HG03045 (cell line): Measurements from ENCODE around the gene HOXA6.

Experiments used
- ATAC-seq: cut with Tn5 transposase; IDR thresholded peaks from one replicate; pipeline ENCODE4 v1.9.1; 2021; ENCODE audit warnings: mild to moderate bottlenecking, moderate library complexity; ENCODE audit not compliant: unreplicated experiment

Gene HOXA6

DNA sequence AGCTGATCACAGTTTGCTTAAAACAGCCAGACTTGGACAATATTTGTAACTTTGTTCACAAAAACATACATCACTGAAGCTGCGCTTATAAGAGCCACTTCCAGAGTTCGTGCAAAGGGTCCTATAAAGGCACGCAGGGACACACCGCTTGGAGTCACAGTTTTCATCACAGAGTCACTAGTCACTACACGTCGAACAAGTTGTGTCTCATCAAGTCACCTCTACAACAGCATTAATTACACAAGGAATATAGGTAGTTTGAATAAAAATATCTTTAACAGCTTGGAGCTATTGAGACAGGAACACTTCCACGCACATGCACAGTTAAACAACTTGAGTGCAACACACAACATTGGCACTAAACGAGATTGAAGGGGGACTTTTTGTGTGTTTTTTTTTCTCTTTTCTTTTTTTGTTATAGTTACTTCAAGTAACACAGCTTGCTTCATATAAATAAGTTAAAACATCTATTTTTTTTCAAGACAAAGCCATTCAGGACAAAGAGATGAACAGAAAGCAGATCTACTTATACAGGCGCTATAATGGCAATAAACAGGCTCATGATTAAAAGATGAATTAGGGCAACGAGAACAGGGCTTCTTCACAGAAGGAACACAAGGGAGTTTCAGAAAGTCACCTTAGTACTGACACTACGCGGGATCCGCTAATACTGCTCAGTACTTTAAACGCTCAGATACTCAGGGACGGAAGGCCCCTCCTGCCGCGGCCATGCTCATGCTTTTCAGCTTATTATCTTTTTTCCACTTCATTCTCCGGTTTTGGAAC is 6.2 kb downstream of the HOXA6 start:
- no peak for ATAC-seq

DNA sequence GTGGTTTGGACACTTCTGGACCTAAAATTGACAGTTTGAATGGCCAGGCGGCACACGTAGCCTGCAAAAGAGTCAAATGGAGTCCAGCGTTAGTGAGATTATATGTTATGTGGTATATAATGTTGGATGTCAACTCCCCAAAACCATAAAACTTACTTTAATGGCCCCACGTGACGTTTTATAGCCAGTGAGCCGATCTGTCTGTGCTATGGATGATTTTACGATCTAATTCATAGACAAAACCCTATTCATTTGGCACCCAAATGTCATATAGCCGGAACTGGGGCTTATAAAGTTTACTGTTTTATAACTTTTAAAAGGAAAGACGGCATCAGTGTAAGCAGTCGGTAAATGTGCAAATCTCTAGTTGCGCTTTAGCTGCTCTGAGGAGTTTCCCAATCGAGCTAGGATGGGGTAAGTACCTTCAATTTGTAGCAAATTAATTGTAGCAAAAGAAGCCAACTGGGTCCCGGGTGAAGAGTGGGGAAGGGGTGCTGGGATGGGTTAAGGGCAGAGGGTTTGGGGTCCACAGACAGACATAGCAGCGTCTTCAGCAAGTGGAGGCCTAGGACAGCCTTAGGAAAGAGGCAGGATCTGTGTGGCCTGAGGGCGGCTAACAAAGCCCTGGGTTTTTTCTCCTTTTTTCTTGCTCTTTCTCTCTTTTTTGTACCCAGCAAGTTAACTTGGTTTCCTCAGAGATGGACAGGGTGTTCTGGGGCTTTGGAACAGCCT is 7.3 kb downstream of the HOXA6 start:
- ATAC-seq = no peak

- no peak for ATAC-seq
Observed at GRCh38 chr7:27139334-27140125, 8.0 kb downstream of the HOXA6 start.

- no peak for ATAC-seq
Observed at GRCh38 chr7:27138985-27139333, 8.6 kb downstream of the HOXA6 start.

DNA sequence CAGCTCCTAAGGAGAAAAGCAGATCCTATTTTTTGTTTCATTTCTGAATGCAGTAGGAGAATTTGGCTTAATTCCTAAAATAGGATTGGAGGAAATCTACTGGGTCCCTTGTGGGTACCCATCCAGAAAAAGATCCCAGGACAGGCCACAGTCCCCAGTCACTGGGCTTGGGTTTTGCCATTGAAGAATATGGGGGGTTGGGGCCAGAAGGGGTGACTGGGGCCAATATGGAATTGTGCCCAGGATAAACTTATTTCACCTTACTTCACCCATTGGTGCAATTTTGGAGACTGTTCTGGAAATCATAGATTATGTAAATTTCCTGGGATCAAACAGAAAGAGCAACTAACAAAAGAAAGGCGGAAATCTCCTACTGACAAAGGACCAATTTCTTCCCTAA is 9.1 kb downstream of the HOXA6 start:
- no peak for ATAC-seq

GRCh38 chr7:27137640-27138315 is 9.8 kb downstream of the HOXA6 start:
- ATAC-seq = no peak

DNA sequence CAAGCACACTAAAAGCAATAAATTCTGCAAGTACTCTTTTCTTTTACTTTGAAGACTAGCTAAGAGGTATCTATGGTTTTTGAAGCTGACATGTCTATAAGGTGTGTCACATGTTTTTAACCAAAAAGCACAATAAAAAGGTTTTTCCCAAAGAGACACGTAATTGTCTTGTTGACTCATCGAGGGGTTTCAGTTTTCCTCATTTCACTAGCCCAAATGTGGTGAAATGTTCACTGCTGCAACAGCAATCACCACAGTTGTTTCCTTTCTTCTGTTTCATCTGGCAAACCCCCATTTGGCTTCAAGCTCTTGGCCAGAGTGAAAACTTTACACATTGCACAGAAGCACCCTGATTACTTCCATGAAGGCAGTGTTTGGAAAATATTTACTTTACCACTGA is 13.2 kb downstream of the HOXA6 start:
- ATAC-seq = no peak

- no peak for ATAC-seq
Observed at GRCh38 chr7:27133409-27134231, 14.0 kb downstream of the HOXA6 start.

DNA sequence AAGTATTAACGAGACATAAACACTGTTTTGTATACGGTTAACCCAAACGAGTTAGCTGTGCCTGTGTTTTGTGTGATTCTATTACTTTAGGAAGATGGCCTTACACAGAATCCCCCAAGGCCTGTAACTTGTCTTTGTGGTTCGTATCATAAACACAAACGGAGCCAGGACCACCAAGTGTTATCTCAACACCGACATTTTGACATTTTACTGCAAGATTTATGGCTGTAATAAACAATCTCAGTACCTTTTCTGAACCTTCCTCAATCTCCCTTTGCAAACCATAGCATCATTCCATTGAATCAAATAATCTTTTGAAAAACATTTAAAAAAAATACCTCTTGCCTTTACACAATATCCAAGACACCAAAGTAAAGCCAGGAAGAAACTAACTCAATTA is 14.6 kb downstream of the HOXA6 start:
- no peak for ATAC-seq

DNA sequence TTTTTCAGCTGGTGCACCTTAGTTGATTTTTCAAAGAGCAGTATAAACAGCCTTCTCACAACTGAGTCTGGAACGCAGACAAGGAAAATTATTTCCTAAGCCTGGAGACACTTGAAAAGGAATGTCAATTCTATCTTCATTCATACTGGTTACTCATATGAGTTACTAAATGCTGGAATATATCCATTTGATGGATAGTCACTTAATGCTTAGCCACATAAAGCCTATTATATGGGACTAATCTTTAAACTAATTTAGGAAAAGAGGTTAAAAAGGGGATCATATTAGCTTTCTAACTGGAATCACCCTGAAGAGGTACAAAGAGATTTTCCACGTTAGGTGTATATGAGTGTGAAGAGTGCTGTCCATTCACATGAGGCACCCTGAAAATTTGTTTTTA is 15.4 kb downstream of the HOXA6 start:
- ATAC-seq = no peak

DNA sequence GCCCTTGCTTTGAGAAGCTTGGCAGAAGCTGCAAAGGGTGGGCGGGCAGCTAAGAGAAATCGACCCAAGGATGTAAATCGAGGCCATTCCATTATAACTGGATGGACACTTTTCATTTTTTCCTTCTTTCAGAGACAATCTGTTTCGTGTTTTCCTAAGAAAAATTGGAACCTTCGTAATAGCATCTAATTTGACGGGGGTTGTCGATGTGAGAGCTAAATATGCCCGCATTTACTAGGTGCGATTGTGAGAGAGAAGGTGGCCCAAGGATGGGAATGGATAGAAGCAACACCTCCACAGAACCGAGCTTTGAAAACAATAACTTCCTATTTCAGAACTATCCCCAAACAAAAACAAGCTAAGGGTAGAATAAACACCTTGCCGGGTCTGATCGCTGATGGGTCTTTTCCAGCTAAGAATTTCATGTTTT is 16.2 kb downstream of the HOXA6 start:
- ATAC-seq = no peak

DNA sequence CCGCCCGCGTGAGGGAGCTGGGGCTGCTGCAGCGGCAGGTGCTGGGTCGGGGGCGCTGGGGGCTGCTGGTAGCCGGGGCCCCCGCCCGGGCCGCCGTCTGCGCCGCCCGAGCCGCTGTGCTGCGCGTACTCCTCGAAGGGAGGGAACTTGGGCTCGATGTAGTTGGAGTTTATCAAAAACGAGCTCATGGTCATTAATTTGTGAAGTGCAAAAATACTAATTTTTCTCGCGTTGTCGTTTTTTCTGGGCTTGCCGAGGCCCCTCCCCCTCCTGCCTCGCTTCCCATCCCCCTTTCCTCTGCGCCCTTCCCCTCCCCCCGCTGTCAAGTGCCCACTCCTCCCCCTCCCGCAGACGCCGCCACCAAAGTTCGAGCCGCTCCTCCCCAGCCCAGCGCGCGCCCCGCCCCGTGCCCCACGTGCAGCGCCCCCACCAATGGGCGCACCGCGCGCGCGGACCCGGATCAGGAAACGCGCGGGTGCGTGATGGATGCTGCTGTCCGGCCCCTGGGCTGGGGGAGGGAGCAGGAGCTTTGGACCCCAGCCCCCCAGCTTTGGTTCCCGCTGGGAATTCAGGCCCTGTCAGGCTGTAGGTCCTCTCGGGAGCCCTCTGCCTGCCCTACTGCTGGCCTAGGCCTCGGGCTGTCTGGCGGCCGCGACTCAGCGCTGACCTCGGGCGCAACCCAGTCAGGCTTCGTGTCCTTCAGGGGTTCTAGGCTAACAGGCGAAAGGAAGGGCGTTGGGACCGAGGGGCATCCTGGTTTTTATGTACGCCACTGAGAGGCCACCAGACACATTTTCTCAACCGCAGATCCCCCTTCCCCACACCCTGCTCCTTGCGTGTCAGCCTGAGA is 16.8 kb downstream of the HOXA6 start, which contains the start of gene HOXA4:
TSS of gene HOXA4 (minus strand) at position 218 of the 850 bp plus-strand sequence. CDS start at position 194, 24 bp downstream.
- no peak for ATAC-seq

DNA sequence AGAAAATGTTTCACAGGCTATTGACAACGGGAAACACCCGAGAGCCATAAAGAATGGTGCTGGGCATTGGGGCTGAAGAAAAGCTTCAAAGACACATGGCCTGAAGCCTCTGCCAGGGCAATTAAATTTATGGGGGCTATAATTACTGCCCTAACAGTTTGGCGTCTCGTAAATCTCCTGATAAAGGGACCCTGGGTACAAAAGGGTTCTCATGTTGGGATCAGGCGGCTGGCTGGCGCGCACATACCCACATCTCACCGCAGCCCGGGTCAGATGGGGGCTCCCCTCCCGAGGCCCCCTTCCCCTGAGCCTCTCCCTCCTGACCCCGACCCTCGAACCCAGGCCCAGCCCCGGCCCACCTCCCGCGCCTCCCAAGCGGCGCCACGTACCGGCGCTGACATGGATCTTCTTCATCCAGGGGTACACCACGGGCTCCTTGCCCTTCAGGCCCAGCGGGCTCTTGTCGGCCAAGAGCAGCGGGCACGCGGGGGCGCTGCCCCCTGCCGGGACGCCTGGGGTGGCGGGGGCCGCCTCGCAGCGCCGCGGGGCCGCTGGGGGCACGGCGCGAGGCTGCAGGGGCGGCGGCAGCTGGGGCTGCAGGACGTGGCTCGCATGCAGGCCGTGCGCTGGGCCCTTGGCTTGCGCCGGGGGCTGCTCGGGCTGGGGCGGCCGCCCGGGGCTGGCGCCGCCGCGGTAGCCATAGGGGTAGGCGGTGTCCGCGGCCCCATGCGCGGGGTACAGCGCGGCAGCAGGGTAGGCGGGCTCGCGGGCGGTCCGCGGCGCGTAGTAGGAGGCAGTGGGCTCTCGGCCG is 17.6 kb downstream of the HOXA6 start:
- no peak for ATAC-seq

DNA sequence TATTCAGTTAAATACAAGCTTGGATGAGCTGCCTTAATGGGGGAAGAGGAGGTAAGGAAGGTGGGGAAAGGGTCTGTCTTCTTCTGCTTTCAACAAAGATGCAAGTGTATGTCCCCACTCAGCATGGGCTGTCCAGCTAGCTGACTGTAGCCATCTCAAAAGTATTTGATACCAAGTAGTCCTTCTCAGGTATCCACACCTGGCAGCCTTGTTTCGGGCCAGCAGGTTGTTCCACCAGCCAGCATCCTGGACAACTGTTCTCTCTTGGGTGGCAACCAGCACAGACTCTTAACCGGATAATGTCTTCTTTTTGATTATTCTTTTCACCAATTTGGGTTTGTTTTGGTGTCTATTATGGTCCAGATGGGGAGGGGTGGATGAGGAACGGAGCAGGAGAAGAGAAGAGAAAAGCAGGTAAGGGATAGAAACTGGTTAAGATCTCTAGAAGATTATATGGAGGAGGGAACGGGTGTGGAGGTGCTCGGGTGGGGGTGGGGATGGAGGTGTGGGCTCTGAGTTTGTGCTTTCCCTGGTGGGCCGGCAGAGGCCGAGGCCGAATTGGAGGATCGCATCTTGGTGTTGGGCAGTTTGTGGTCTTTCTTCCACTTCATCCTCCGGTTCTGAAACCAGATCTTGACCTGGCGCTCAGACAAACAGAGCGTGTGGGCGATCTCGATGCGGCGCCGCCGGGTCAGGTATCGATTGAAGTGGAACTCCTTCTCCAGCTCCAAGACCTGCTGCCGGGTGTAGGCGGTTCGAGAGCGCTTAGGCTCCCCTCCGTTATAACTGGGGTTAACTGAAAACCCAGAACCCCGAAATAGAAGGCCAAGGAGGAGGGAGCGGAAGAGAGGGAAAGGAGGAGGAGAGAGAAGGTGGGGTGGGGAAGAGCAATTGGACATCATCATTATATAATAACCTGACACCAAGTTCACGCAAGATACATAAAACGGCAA is 18.5 kb downstream of the HOXA6 start:
- ATAC-seq = no peak

GRCh38 chr7:27128034-27128433 is 19.5 kb downstream of the HOXA6 start:
- no peak for ATAC-seq

GRCh38 chr7:27126596-27127327 is 20.8 kb downstream of the HOXA6 start:
- no peak for ATAC-seq

GRCh38 chr7:27125986-27126394 is 21.6 kb downstream of the HOXA6 start:
- no peak for ATAC-seq
